SK-MEL-5 (cell line): Measurements from ENCODE around the gene TGM3. TPM values are rescaled to one million over a fixed set of nuclear protein-coding genes. Genes with fewer than 3 reads are reported as not detected.

ENCODE experiments used
- DNase-seq: peaks from one replicate; pipeline ENCODE4 v3.0.0-alpha.2; 2016; ENCODE audit warnings: low read depth, low spot score
- in situ Hi-C: cut with HindIII; loops from 2 replicates; pipeline ENCODE4 v1.10.0; 2016; ENCODE audit warnings: low sequenced_read_pairs, high pct_unique_total_duplicates, low pct_unique_long_range_greater_than_20kb
- total RNA-seq: library from RNA; depleted of rRNA; stranded (reverse); fragments of >200 nt; shearing (Covaris generic); gene quantifications from 2 replicates; pipeline ENCODE4 v1.2.3, GENCODE V29; 2014

Gene TGM3
- total RNA-seq, 1 experiment from 2014 or later, result not detected

- in situ Hi-C loops, result no loop called here
- no peak for DNase-seq
These were observed 16.5 kb upstream of the TGM3 start for GRCh38 chr20:2279253-2279779.

- in situ Hi-C loops, result no loop called here
- no peak for DNase-seq
These were observed 15.7 kb upstream of the TGM3 start for GRCh38 chr20:2280082-2280481.

DNA sequence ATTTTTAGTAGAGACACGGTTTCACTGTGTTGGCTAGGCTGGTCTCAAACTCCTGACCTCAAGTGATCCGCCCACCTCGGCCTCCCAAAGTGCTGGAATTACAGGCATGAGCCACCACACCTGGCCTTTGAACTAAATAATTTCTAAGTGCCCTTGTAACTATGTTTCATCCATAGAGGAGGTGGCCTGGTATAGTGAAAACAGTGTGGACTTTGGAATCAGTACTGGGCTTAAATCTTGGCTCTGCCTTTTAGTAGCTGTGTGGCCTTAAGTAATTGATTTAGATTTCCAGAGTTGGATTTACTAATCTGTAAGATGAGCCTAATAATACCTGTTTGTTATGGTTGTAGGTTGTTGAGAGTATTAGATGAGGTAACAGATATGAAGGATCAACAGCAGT is 14.2 kb upstream of the TGM3 start:
- in situ Hi-C loops, result no loop called here
- DNase-seq, result no peak

DNA sequence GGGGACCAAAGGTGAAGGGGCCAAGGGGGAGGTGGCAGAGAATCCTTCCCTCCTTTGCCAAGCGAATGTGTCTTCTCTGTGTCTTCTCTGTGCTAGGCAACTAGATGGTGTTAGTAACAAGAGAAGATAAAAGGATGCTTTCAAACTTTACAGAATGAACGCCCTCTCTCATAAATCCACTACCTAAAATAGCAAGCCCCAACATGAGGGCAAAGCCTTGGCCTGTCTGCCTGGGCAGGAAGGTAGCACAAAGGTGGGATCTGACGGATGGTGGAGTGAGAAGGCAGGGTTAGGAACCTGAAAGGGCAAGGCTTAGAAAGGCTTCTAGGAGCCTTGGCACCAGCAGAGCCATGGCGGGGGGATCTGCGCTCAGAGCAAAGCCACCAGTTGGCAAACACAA is 13.6 kb upstream of the TGM3 start:
- no peak for DNase-seq

GRCh38 chr20:2283706-2284423 is 11.9 kb upstream of the TGM3 start:
- no peak for DNase-seq
- in situ Hi-C loops, result no loop called here

More for the DNA sequence above, 13.6 kb upstream of the TGM3 start:
- in situ Hi-C loops, result no loop called here

DNA sequence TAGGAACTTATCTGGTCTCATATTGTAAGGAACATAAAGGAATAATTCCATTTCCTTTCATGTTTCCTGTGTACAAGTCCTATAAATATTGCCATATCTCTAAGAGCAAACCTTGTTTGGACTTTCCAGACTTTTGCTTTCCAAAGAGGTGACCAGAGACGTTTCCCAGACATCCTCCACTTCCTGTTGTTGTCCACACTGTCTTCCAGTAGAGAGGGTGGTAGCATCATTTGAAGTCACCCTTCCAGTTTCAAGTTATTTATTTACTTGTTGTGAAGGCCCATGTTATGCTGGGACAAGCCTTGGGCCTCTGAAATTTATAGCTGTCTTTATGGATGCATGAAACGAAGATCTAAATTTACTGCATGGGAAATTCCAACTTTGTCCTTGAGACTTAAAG is 10.6 kb upstream of the TGM3 start:
- in situ Hi-C loops, result no loop called here
- DNase-seq, result no peak

- no peak for DNase-seq
- in situ Hi-C loops, result no loop called here
These were observed 10.2 kb upstream of the TGM3 start for GRCh38 chr20:2285613-2286012.

GRCh38 chr20:2287504-2287903 is 8.3 kb upstream of the TGM3 start:
- DNase-seq, result no peak
- in situ Hi-C loops, result no loop called here

- in situ Hi-C loops, result no loop called here
- no peak for DNase-seq
These were observed 6.3 kb upstream of the TGM3 start for GRCh38 chr20:2289475-2289874.

DNA sequence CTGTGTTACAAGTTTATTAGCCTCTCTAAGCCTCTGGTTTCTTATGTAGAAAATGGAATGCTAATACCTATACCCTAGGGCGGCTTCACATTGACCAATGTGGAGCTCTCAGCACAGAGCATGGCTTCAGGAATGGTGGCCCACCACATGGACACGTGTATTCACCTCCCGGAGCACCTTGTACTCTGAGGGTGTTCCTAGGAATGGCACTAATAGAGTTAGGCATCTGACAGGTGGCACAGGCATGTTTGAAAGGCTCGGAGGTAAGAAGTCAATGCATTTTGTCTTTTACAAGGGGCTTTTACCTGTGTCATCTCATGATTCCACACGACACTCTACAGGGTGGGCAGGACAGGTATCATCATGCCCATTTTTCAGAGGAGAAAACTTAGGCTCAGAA is 5.3 kb upstream of the TGM3 start:
- in situ Hi-C loops, result no loop called here

GRCh38 chr20:2292416-2293110 is 3.2 kb upstream of the TGM3 start:
- in situ Hi-C loops, result no loop called here
- DNase-seq, result no peak

More for the DNA sequence above, 5.3 kb upstream of the TGM3 start:
- no peak for DNase-seq

DNA sequence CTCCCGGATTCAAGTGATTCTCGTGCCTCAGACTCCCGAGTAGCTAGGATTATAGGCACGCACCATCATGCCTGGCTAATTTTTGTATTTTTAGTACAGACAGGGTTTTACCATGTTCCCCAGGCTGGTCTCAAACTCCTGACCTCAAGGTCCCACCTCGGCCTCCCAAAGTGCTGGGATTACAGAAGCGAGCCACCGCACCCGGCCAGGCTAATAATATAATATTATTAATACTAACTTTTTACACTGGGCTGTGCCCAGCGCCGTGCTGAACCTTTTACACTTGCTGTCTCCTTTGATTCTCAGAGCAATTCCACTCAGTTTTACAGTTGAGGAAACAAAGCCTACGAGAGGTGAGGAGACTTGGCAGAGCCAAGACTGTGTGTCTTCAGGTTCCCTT is 2.3 kb upstream of the TGM3 start:
- no peak for DNase-seq
- in situ Hi-C loops, result no loop called here

DNA sequence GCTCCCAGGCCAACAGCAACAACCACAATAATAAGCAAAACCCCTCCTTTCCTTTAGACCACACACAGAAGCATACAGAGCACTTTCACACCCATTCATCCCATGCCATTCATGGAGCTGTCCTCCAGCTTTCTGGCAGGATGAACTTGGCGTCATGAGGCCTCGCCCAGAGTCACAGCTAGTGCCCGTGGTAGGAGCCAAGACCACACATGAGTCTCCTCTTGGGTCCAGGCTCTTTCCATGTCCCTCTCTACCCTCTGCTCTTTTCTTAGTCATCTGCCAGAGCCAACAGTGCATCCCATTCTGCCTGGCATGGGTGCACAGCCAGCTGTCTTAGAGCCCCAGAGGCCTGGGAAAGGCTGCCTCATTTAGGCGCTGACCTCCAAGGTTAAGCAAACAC is 1.8 kb upstream of the TGM3 start:
- in situ Hi-C loops, result no loop called here
- no peak for DNase-seq

- in situ Hi-C loops, result no loop called here
- no peak for DNase-seq
These were observed 515 bp upstream of the TGM3 start for GRCh38 chr20:2295286-2295685.

DNA sequence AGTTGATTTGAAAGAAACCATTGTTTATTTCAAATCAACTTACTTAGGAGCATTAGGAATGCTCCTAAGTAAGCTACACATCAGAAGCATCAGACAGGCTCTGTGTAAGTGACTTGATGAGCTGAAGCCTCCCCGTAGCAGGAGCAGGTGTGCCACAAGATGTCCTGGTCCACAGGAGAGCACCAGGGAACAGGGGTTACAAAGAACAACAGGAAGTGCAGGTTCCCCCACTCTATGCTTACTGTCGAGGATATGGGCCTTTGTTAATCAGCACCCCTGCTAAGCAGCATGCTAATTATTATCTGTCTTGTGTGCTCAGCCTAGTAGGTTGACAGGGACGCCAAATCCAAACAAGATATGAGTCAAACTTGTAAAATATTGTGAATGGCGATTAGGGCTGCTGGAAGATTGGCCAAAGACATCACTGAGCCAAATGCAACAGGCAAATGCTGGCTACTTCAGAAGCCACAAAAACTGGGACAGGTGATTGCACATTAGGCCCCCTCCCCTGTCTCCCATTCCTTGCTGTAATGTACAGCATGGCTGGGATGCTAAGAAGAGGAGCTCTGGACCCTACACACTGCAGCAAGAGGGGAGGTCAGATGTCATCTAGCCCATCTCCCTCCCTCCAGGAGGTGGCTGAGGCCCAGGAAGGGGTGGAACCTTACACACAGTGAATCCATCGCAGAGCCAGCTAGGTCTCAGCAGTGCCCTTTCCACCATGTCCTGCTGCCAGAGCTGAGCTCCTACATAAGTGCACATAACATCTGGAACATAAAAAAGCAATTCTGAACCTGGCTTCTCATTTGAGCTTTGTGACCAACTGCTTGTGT is 939 bp downstream of the TGM3 start:
- in situ Hi-C loops, result no loop called here

GRCh38 chr20:2297357-2297728 is 1.5 kb downstream of the TGM3 start:
- in situ Hi-C loops, result no loop called here
- no peak for DNase-seq

More for the DNA sequence above, 939 bp downstream of the TGM3 start:
- DNase-seq, result no peak

- in situ Hi-C loops, result no loop called here
- no peak for DNase-seq
These were observed 2.3 kb downstream of the TGM3 start for GRCh38 chr20:2298116-2298515.

GRCh38 chr20:2298701-2299100 is 2.9 kb downstream of the TGM3 start:
- DNase-seq, result no peak
- in situ Hi-C loops, result no loop called here
